Upper lobe of left lung (tissue), 6 donors: ENCODE results near the gene SLC16A8. TPM values are rescaled to one million over a fixed set of nuclear protein-coding genes. Genes with fewer than 3 reads are reported as not detected.

ENCODE experiments used
- ATAC-seq, 2 donors: fragments of 200-7000 bp; cut with Tn5 transposase; one replicate each; pipeline ENCODE4 v1.9.1; 2022; ENCODE audit warnings: mild to moderate bottlenecking in 2 of 2, moderate library complexity in 2 of 2; ENCODE audit not compliant: low FRiP score in 2 of 2
- DNase-seq, 2 donors: peaks; one replicate each; pipeline ENCODE4 v3.0.0-alpha.2; 2019 to 2020
- H3K27ac ChIP-seq, 4 donors: fragments of 200-600 bp; sonication (generic); one replicate each; pipeline ENCODE4 v1.5.1; 2016 to 2019
- H3K27me3 ChIP-seq, 4 donors: fragments of 200-600 bp; sonication (generic); one replicate each; pipeline ENCODE4 v1.5.1; 2017 to 2019
- H3K36me3 ChIP-seq, 4 donors: fragments of 200-600 bp; sonication (generic); one replicate each; pipeline ENCODE4 v1.5.1; 2016 to 2019
- H3K4me1 ChIP-seq, 4 donors: fragments of 200-600 bp; sonication (generic); one replicate each; pipeline ENCODE4 v1.5.1; 2018 to 2019
- H3K4me3 ChIP-seq, 4 donors: fragments of 200-600 bp; sonication (generic); one replicate each; pipeline ENCODE4 v1.5.1; 2017 to 2019; ENCODE audit warnings: mild to moderate bottlenecking in 2 of 4, moderate library complexity in 1 of 4
- H3K9me3 ChIP-seq, 4 donors: fragments of 200-600 bp; sonication (generic); one replicate each; pipeline ENCODE4 v1.5.1; 2018 to 2019
- CTCF ChIP-seq, 6 experiments: fragments of 450-650 bp in 4 of 6; fragments of 200-600 bp in 2 of 6; sonication (generic) in 2 of 6; IDR thresholded peaks; one replicate each; pipeline ENCODE4 v1.5.1; 2016 to 2019; ENCODE audit warnings: antibody characterized with exemption in 6 of 6
- EP300 ChIP-seq, 4 donors: sonication (generic); formaldehyde crosslinking; IDR thresholded peaks; one replicate each; pipeline ENCODE4 v1.5.1; 2017; ENCODE audit warnings: antibody characterized with exemption in 4 of 4, control low read depth in 2 of 4
- POLR2A ChIP-seq, 4 donors: fragments of 450-650 bp; IDR thresholded peaks; one replicate each; pipeline ENCODE4 v1.5.1; 2016 to 2017; ENCODE audit warnings: antibody characterized with exemption in 4 of 4, mild to moderate bottlenecking in 2 of 4
- POLR2AphosphoS5 ChIP-seq, 2 donors: sonication (generic); formaldehyde crosslinking; IDR thresholded peaks; one replicate each; pipeline ENCODE4 v1.5.1; 2017; ENCODE audit warnings: antibody characterized with exemption in 2 of 2
- WGBS, 2 donors: methylation state at CpG; one replicate each; pipeline ENCODE4 v1.1.5; 2017 to 2018; 5-methylcytosine and 5-hydroxymethylcytosine counted together
- total RNA-seq, 6 donors: library from RNA; depleted of rRNA in 4 of 6; stranded (reverse); fragments of >200 nt in 4 of 6; gene quantifications; one replicate each; pipeline versions ENCODE4 v1.1.0 to v1.2.1, GENCODE V29; 2016 to 2021
- donor health status: DM: no; HTN: no; CAD: no; lungs with moderate emphysema.
- donor health status: DM: no; HTN: yes; CAD: no; lungs with severe emphysema.

Gene SLC16A8
- total RNA-seq, 6 donors from 2014 or later, result 0.26 to 6.3 (median 0.73) TPM; not detected in 2

GRCh38 chr22:38073150-38074130, 10.5 kb downstream of the SLC16A8 start:
- no peak overlapping the region for H3K4me3 ChIP-seq
- H3K36me3 ChIP-seq, result peaks cover 12 to 75% (median 69%) of the 10 kb centered on the region in 4 donors
- TF ChIP-seq EP300 (IDR thresholded peaks at IDR 0.05) (no peak), POLR2A (IDR thresholded peaks at IDR 0.05) (no peak), POLR2AphosphoS5 (IDR thresholded peaks at IDR 0.05) (no peak), CTCF (IDR thresholded peaks at IDR 0.05) (no peak)
- ATAC-seq, result no peak
- 93 to 95% methylated on average over 25 to 26 of the region's 28 CpGs for WGBS, 2 donors
- H3K4me1 ChIP-seq, result no peaks in the 10 kb centered on the region
- no peaks in the 10 kb centered on the region for H3K27me3 ChIP-seq
- peak in 1 of 2 donors; percentile 57 for DNase-seq
- H3K9me3 ChIP-seq, result no peaks in the 10 kb centered on the region
- H3K27ac ChIP-seq, result no peak overlapping the region

- no peak for TF ChIP-seq EP300 (IDR thresholded peaks at IDR 0.05)
- no peak for TF ChIP-seq CTCF (IDR thresholded peaks at IDR 0.05)
- no peak for TF ChIP-seq POLR2A (IDR thresholded peaks at IDR 0.05)
- TF ChIP-seq POLR2AphosphoS5 (IDR thresholded peaks at IDR 0.05), result no peak
- no peak overlapping the region for H3K4me3 ChIP-seq
- no peak overlapping the region for H3K27ac ChIP-seq
- no peaks in the 10 kb centered on the region for H3K4me1 ChIP-seq
- ATAC-seq (no peak), DNase-seq (peak in 1 of 2 donors; percentile 40)
- 92 to 98% methylated on average over 14 to 24 of the region's 25 CpGs for WGBS, 2 donors
- no peaks in the 10 kb centered on the region for H3K27me3 ChIP-seq
- no peaks in the 10 kb centered on the region for H3K9me3 ChIP-seq
- H3K36me3 ChIP-seq, result peaks cover 12 to 84% (median 75%) of the 10 kb centered on the region in 4 donors
These were observed 11.4 kb downstream of the SLC16A8 start for GRCh38 chr22:38072322-38073149.

GRCh38 chr22:38071421-38072321, 12.3 kb downstream of the SLC16A8 start:
- Histone ChIP-seq H3K36me3 (peaks cover 12 to 88% (median 80%) of the 10 kb centered on the region in 4 donors), H3K27ac (no peak overlapping the region), H3K4me3 (no peak overlapping the region), H3K9me3 (no peaks in the 10 kb centered on the region), H3K27me3 (no peaks in the 10 kb centered on the region), H3K4me1 (no peaks in the 10 kb centered on the region)
- TF ChIP-seq CTCF (IDR thresholded peaks at IDR 0.05) (no peak), POLR2A (IDR thresholded peaks at IDR 0.05) (no peak), POLR2AphosphoS5 (IDR thresholded peaks at IDR 0.05) (no peak), EP300 (IDR thresholded peaks at IDR 0.05) (no peak)
- DNase-seq (no peak), ATAC-seq (no peak)
- 88 to 95% methylated on average over 3 to 21 of the region's 22 CpGs for WGBS, 2 donors

- no peak for ATAC-seq
- H3K27me3 ChIP-seq, result no peaks in the 10 kb centered on the region
- H3K36me3 ChIP-seq, result peaks cover 17 to 95% (median 85%) of the 10 kb centered on the region in 4 donors
- peak overlapping the region in 2 of 4 donors; percentile 59 to 61 for H3K27ac ChIP-seq
- TF ChIP-seq POLR2AphosphoS5 (IDR thresholded peaks at IDR 0.05) (no peak), CTCF (IDR thresholded peaks at IDR 0.05) (no peak), POLR2A (IDR thresholded peaks at IDR 0.05) (no peak), EP300 (IDR thresholded peaks at IDR 0.05) (no peak)
- no peak for DNase-seq
- H3K9me3 ChIP-seq, result no peaks in the 10 kb centered on the region
- no peak overlapping the region for H3K4me3 ChIP-seq
- no peaks in the 10 kb centered on the region for H3K4me1 ChIP-seq
- WGBS, 2 donors, result 96 to 97% methylated on average over 10 to 11 of the region's 11 CpGs
These were observed 13.6 kb downstream of the SLC16A8 start for GRCh38 chr22:38070250-38070921.
